ENCODE data around the gene INSRR.

Gene INSRR

GRCh38 chr1:156892190-156893047, 33.5 kb upstream of the INSRR start:
- peak; percentile 88 for DNase-seq (ENCODE audit: low read depth)
- TF ChIP-seq POLR2A (IDR thresholded peaks at IDR 0.05; ENCODE audit: extremely low read depth, insufficient read length) (no peak), MYC (IDR thresholded peaks at IDR 0.05; ENCODE audit: low read depth, low read length) (no peak)
- TF ChIP-seq, protein P1, sequence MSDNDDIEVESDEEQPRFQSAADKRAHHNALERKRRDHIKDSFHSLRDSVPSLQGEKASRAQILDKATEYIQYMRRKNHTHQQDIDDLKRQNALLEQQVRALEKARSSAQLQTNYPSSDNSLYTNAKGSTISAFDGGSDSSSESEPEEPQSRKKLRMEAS (IDR thresholded peaks at IDR 0.05; ENCODE audit: low read depth, low read length): peak; percentile 46; the same call in 1 of the 2 replicates
- TF ChIP-seq, protein P2, sequence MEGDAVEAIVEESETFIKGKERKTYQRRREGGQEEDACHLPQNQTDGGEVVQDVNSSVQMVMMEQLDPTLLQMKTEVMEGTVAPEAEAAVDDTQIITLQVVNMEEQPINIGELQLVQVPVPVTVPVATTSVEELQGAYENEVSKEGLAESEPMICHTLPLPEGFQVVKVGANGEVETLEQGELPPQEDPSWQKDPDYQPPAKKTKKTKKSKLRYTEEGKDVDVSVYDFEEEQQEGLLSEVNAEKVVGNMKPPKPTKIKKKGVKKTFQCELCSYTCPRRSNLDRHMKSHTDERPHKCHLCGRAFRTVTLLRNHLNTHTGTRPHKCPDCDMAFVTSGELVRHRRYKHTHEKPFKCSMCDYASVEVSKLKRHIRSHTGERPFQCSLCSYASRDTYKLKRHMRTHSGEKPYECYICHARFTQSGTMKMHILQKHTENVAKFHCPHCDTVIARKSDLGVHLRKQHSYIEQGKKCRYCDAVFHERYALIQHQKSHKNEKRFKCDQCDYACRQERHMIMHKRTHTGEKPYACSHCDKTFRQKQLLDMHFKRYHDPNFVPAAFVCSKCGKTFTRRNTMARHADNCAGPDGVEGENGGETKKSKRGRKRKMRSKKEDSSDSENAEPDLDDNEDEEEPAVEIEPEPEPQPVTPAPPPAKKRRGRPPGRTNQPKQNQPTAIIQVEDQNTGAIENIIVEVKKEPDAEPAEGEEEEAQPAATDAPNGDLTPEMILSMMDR (IDR thresholded peaks at IDR 0.05; ENCODE audit: low read depth, low read length): peak; percentile 74
- H3K4me3 ChIP-seq (ENCODE audit: low read depth, low read length): no peak overlapping the region

- TF ChIP-seq, protein P1 (IDR thresholded peaks at IDR 0.05; ENCODE audit: low read depth, low read length): no peak
- TF ChIP-seq MYC (IDR thresholded peaks at IDR 0.05; ENCODE audit: low read depth, low read length): 0 out of 2 replicates have a peak, but pooled peaks have one; percentile 7
- TF ChIP-seq, protein P2 (IDR thresholded peaks at IDR 0.05; ENCODE audit: low read depth, low read length): peak; percentile 73
- DNase-seq (ENCODE audit: low read depth): peak; percentile 74
- H3K4me3 ChIP-seq (ENCODE audit: low read depth, low read length): no peak overlapping the region
Measured at GRCh38 chr1:156889802-156890580, 31.1 kb upstream of the INSRR start.

DNA sequence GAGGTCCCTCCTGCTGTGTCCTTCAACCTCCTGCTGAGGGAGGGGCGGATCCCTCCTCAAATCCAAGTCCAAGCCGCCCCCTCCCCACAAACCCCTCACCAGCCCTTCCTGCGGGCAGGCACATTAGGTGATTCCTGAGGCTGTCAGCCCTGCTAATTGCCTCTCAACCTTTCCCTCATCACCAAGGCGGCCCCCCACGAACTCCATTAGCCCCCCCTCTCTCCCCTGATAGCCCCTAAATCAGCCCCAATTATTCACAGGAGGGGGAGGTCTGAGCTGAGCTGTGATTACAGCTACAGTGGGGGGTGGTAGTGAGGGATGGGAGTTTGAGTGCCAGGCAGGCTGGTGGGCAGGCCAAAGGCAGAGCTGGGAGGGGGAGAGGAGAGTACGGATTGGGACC, 28.8 kb upstream of the INSRR start:
- no peak for DNase-seq (ENCODE audit: low read depth)
- no peak overlapping the region for H3K4me3 ChIP-seq (ENCODE audit: low read depth, low read length)
- TF ChIP-seq MYC (IDR thresholded peaks at IDR 0.05; ENCODE audit: low read depth, low read length): no peak
- TF ChIP-seq, protein P1 (IDR thresholded peaks at IDR 0.05; ENCODE audit: low read depth, low read length): no peak
- TF ChIP-seq, protein P2 (IDR thresholded peaks at IDR 0.05; ENCODE audit: low read depth, low read length): no peak

DNA sequence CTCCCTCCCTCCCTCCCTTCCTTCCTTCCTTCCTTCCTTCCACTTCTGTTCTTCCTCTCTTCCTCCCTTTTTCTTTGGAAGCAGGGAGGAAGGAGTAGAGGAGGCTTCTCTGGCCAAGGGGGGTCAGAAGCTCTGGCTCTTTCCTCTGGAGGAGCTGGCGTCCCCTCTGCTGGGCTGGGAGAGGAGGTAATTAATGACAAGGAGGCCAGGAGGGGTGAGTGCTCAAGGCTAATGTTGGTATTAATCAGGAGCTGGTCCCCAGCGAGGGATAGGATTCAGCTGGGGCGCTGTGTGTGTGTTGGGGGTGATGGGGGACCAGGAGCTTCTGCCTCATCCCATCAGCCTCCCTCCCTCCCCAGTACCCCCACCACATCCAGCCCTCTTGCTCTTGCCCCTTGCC, 28.4 kb upstream of the INSRR start:
- H3K4me3 ChIP-seq (ENCODE audit: low read depth, low read length): no peak overlapping the region

DNA sequence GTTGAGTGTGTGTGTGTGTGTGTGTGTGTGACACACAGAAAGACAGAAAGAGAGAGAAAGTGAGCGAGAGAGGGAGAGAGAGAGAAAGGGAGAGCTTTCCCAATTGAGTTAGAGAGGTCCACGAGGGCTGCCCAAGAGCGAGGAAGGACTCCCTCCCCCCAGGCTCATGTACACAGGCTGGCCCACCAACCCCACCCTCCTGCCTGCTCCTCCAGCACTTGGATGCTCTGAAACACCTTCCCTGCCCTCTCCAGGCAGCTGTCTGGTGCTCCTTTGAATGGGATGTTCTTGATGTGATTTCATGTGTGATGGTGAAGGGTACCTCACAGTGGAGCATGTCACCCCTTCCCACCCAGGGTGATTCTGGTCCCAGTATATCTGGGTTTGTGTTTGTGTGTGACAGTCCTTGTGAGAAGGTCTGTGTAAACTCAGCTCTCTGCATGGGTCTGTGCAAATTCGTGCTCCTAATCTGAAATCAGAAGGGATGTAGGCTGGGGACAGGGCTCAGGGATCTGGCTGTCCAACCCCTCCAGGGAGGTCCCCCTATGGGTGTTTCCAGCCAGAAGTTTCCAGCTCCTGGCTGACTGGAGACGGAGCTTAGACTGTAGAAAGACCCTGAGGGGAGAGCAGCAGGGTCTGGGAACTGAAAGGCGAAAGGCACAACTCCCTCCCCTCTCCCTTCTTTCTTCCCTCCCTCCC, 27.8 kb upstream of the INSRR start:
- no peak for DNase-seq (ENCODE audit: low read depth)
- no peak overlapping the region for H3K4me3 ChIP-seq (ENCODE audit: low read depth, low read length)
- TF ChIP-seq MYC (IDR thresholded peaks at IDR 0.05; ENCODE audit: low read depth, low read length) (no peak), POLR2A (IDR thresholded peaks at IDR 0.05; ENCODE audit: extremely low read depth, insufficient read length) (no peak)
- TF ChIP-seq, protein P1 (IDR thresholded peaks at IDR 0.05; ENCODE audit: low read depth, low read length): no peak
- TF ChIP-seq, protein P2 (IDR thresholded peaks at IDR 0.05; ENCODE audit: low read depth, low read length): no peak

More for the DNA sequence above, 28.4 kb upstream of the INSRR start:
- no peak for DNase-seq (ENCODE audit: low read depth)
- TF ChIP-seq, protein P2 (IDR thresholded peaks at IDR 0.05; ENCODE audit: low read depth, low read length): no peak
- TF ChIP-seq POLR2A (IDR thresholded peaks at IDR 0.05; ENCODE audit: extremely low read depth, insufficient read length) (no peak), MYC (IDR thresholded peaks at IDR 0.05; ENCODE audit: low read depth, low read length) (no peak)
- TF ChIP-seq, protein P1 (IDR thresholded peaks at IDR 0.05; ENCODE audit: low read depth, low read length): no peak
